OCI-LY3 (cell line): ENCODE measurements around the gene CAMTA1.

Experiments
- EZH2phosphoT487 ChIP-seq: fragments of 200-600 bp; shearing (Covaris generic); IDR thresholded peaks from 2 replicates; pipeline ENCODE4 v1.6.1; 2018; ENCODE audit warnings: antibody characterized with exemption, mixed run types, low read depth
- TF ChIP-seq, protein P1 (sequence below): fragments of 200-600, 300-600 bp; sonication (generic); IDR thresholded peaks from 2 replicates; pipeline ENCODE4 v1.5.1; 2014; ENCODE audit warnings: antibody characterized with exemption, low read length, low read depth

DNA sequence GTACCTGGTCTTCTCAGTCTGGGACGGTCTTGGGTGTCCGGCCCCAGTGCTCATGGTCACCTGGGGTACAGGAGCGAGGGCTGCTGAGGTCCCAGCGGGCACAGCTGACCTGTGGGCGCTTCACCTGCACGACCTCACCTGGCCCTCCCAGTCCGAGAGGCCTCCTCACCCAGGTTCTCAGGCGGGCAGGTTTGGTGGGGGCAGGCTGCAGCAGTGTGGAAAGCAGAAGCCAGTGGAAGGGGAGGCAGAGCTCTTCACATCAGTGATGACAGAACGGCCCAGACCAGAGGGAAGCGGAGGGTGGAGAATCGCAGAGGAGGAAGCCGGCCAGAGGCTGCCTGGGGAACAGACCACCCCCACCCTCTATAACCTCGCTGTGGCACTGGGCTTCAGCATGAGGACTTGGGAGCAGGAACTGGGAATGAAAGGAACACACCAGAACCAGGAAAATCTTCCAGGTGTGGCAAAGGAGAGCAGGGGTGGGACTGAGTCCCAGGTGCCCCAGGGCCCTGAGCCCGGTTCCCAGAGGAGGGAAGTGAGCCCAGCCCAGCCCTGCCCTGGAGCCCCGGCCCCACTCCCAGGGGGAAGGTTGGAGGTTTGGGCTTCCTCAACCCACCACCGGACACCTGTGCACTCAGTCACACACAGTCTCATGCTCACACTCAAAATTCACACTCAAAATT is 720.7 kb downstream of the CAMTA1 start:
- TF ChIP-seq, protein P1, sequence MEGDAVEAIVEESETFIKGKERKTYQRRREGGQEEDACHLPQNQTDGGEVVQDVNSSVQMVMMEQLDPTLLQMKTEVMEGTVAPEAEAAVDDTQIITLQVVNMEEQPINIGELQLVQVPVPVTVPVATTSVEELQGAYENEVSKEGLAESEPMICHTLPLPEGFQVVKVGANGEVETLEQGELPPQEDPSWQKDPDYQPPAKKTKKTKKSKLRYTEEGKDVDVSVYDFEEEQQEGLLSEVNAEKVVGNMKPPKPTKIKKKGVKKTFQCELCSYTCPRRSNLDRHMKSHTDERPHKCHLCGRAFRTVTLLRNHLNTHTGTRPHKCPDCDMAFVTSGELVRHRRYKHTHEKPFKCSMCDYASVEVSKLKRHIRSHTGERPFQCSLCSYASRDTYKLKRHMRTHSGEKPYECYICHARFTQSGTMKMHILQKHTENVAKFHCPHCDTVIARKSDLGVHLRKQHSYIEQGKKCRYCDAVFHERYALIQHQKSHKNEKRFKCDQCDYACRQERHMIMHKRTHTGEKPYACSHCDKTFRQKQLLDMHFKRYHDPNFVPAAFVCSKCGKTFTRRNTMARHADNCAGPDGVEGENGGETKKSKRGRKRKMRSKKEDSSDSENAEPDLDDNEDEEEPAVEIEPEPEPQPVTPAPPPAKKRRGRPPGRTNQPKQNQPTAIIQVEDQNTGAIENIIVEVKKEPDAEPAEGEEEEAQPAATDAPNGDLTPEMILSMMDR: no peak
- TF ChIP-seq EZH2phosphoT487: no peak
